ENCODE results near the gene SRPX2. TPM values are rescaled to one million over a fixed set of nuclear protein-coding genes. Genes with fewer than 3 reads are reported as not detected.
"Not testable (repeated sequence)": the region's sequence is repeated elsewhere in the genome, so short reads cannot be mapped to it uniquely, and the experiment has no call there.

Gene SRPX2
- polyA plus RNA-seq, 3 donors = not detected

- Histone ChIP-seq H3K27me3 (ENCODE audit: control insufficient read depth in 2 of 2, insufficient read depth in 2 of 2, low read length in 2 of 2) (no peaks in the 10 kb centered on the region), H3K9ac (ENCODE audit: insufficient read depth, low read length, poor library complexity, severe bottlenecking) (no peak overlapping the region), H3K79me2 (ENCODE audit: insufficient read depth, low read length) (no peaks in the 10 kb centered on the region), H3K9me3 (replicated peaks in 1 of 2; ENCODE audit: control insufficient read depth in 1 of 2, insufficient read depth in 1 of 2, low read length in 2 of 2) (no peaks in the 10 kb centered on the region), H3K4me3 (replicated peaks in 1 of 3; ENCODE audit: low read depth in 2 of 3, low read length in 3 of 3) (no peak overlapping the region), H2AFZ (ENCODE audit: insufficient read depth, low read depth, low read length, poor library complexity, severe bottlenecking) (no peak overlapping the region), H3K4me1 (ENCODE audit: control insufficient read depth in 1 of 2, insufficient read depth in 2 of 2, low read length in 2 of 2) (no peaks in the 10 kb centered on the region), H4K20me1 (ENCODE audit: insufficient read depth, low read length) (no peaks in the 10 kb centered on the region), H3K27ac (ENCODE audit: low read depth in 1 of 2, low read length in 2 of 2) (no peak overlapping the region), H3K36me3 (replicated peaks in 1 of 2; ENCODE audit: control insufficient read depth in 1 of 2, insufficient read depth in 2 of 2, low read length in 2 of 2) (no peaks in the 10 kb centered on the region), H3K4me2 (replicated peaks; ENCODE audit: extremely low read depth, low read length, poor library complexity, severe bottlenecking) (no peak overlapping the region)
- intact Hi-C loops (cut with micrococcal nuclease) = no loop called here
- no peak for DNase-seq
- TF ChIP-seq, protein P1, sequence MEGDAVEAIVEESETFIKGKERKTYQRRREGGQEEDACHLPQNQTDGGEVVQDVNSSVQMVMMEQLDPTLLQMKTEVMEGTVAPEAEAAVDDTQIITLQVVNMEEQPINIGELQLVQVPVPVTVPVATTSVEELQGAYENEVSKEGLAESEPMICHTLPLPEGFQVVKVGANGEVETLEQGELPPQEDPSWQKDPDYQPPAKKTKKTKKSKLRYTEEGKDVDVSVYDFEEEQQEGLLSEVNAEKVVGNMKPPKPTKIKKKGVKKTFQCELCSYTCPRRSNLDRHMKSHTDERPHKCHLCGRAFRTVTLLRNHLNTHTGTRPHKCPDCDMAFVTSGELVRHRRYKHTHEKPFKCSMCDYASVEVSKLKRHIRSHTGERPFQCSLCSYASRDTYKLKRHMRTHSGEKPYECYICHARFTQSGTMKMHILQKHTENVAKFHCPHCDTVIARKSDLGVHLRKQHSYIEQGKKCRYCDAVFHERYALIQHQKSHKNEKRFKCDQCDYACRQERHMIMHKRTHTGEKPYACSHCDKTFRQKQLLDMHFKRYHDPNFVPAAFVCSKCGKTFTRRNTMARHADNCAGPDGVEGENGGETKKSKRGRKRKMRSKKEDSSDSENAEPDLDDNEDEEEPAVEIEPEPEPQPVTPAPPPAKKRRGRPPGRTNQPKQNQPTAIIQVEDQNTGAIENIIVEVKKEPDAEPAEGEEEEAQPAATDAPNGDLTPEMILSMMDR (IDR thresholded peaks at IDR 0.05) = no peak
- Mint-ChIP-seq H3K36me3 (no peaks in the 10 kb centered on the region), H3K27ac (no peak overlapping the region), H3K27me3 (ENCODE audit: low read depth in 3 of 3) (peaks cover 0 to 6% (median 0%) of the 10 kb centered on the region in 3 donors), H3K9me3 (peaks cover 0 to 6% (median 2%) of the 10 kb centered on the region in 7 donors), H3K4me3 (no peak overlapping the region), H3K4me1 (no peaks in the 10 kb centered on the region)
Observed at GRCh38 chrX:100721328-100721727, 77.3 kb downstream of the SRPX2 start.

DNA sequence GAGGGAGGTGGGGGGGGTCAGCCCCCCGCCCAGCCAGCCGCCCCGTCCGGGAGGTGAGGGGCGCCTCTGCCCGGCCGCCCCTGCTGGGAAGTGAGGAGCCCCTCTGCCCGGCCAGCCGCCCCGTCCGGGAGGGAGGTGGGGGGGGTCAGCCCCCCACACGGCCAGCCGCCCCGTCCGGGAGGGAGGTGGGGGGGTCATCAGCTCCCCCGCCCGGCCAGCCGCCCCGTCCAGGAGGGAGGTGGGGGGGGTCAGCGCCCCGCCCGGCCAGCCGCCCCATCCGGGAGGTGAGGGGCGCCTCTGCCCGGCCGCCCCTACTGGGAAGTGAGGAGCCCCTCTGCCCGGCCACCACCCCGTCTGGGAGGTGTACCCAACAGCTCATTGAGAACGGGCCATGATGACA, 80.0 kb downstream of the SRPX2 start:
- H3K4me1 Mint-ChIP-seq; H3K4me2 ChIP-seq (replicated peaks; ENCODE audit: extremely low read depth, low read length, poor library complexity, severe bottlenecking); H2AFZ ChIP-seq (ENCODE audit: insufficient read depth, low read depth, low read length, poor library complexity, severe bottlenecking); DNase-seq; H3K9me3 Mint-ChIP-seq; H3K27me3 ChIP-seq (ENCODE audit: control insufficient read depth in 2 of 2, insufficient read depth in 2 of 2, low read length in 2 of 2); H3K9ac ChIP-seq (ENCODE audit: insufficient read depth, low read length, poor library complexity, severe bottlenecking); H3K36me3 Mint-ChIP-seq; H3K9me3 ChIP-seq (replicated peaks in 1 of 2; ENCODE audit: control insufficient read depth in 1 of 2, insufficient read depth in 1 of 2, low read length in 2 of 2); H4K20me1 ChIP-seq (ENCODE audit: insufficient read depth, low read length); H3K36me3 ChIP-seq (replicated peaks in 1 of 2; ENCODE audit: control insufficient read depth in 1 of 2, insufficient read depth in 2 of 2, low read length in 2 of 2); H3K4me3 Mint-ChIP-seq; H3K4me3 ChIP-seq (replicated peaks in 1 of 3; ENCODE audit: low read depth in 2 of 3, low read length in 3 of 3); H3K79me2 ChIP-seq (ENCODE audit: insufficient read depth, low read length); H3K27ac ChIP-seq (ENCODE audit: low read depth in 1 of 2, low read length in 2 of 2); H3K27ac Mint-ChIP-seq; H3K4me1 ChIP-seq (ENCODE audit: control insufficient read depth in 1 of 2, insufficient read depth in 2 of 2, low read length in 2 of 2); intact Hi-C loops (cut with micrococcal nuclease): not testable (repeated sequence)
- no CpG with 5 or more reads among the region's 30 CpGs for WGBS (ENCODE audit: insufficient coverage)
- H3K27me3 Mint-ChIP-seq (ENCODE audit: low read depth in 3 of 3) = peaks cover 0 to 12% (median 3%) of the 10 kb centered on the region in 3 donors

Other genes with a start within 250 kb of the SRPX2 start
- not detected for gene PCDH19, start 233.9 kb upstream of the SRPX2 start, polyA plus RNA-seq
- gene TNMD, start 59.3 kb upstream of the SRPX2 start, polyA plus RNA-seq = not detected
- gene TSPAN6, start 7.4 kb upstream of the SRPX2 start, polyA plus RNA-seq = not detected
- under 1 TPM in 1 of 3 donors, not detected in 2; 0.17 TPM for gene SYTL4, start 87.9 kb downstream of the SRPX2 start, polyA plus RNA-seq
- gene CSTF2, start 176.2 kb downstream of the SRPX2 start, polyA plus RNA-seq = 10 to 100 TPM in 2 of 3 donors, 1 to 10 TPM in 1; 6.7 to 11.3 (median 10.1) TPM
- gene NOX1, start 230.2 kb downstream of the SRPX2 start, polyA plus RNA-seq = not detected

All from CD14-positive monocyte (primary cell).